Measurements from ENCODE around the gene UBE2I. TPM values are rescaled to one million over a fixed set of nuclear protein-coding genes. Genes with fewer than 3 reads are reported as not detected.
A peak's percentile ranks its signal among the peaks of the same experiment; 100 is the strongest.
"Not testable (repeated sequence)": the region's sequence is repeated elsewhere in the genome, so short reads cannot be mapped to it uniquely, and the experiment has no call there.

UBE2I gene
- total and polyA plus RNA-seq, 2 donors (not counting 1 experiment from before 2014, with no cell fraction given) = 42.1 to 142 TPM

DNA sequence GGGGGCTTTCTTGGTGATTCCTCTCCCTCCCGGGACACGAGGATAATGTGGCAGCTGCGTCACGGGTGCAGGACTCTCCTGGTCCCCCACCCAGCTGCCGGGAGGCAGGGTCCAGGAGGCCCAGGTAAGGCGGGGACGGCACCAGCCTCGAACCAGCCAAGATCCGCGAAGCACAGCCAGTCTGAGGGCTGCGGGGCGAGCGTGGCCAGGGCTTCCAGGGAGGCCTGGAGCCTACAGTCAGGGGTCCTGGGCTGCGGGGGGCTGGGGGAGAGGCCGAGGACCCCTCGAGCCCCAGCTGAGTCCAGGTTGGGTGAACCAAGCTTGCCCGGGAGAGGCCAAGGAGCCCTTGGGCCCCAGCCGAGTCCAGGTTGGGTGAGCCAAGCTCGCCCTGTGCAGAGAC, 43.6 kb upstream of the UBE2I start:
- no peaks in the 10 kb centered on the region for H3K9me3 ChIP-seq (ENCODE audit: control insufficient read depth, insufficient read depth, low read depth, low read length)
- H3K27ac ChIP-seq (ENCODE audit: insufficient read depth, low read length) = no peak overlapping the region
- H3K4me1 ChIP-seq (ENCODE audit: control insufficient read depth, extremely low read depth, insufficient read depth, low read length) = no peaks in the 10 kb centered on the region
- DNase-seq (ENCODE audit: low read depth in 2 of 2) = no peak
- H3K4me3 ChIP-seq (replicated peaks in 1 of 4; ENCODE audit: control extremely low read depth in 1 of 4, insufficient read depth in 1 of 4, low read depth in 3 of 4, low read length in 4 of 4) = no peak overlapping the region
- no peak overlapping the region for H3K9ac ChIP-seq (ENCODE audit: insufficient read depth, low read length)
- TF ChIP-seq EZH2 (IDR thresholded peaks at IDR 0.05; ENCODE audit: low read length, missing control alignments) = no peak
- TF ChIP-seq, protein P1, sequence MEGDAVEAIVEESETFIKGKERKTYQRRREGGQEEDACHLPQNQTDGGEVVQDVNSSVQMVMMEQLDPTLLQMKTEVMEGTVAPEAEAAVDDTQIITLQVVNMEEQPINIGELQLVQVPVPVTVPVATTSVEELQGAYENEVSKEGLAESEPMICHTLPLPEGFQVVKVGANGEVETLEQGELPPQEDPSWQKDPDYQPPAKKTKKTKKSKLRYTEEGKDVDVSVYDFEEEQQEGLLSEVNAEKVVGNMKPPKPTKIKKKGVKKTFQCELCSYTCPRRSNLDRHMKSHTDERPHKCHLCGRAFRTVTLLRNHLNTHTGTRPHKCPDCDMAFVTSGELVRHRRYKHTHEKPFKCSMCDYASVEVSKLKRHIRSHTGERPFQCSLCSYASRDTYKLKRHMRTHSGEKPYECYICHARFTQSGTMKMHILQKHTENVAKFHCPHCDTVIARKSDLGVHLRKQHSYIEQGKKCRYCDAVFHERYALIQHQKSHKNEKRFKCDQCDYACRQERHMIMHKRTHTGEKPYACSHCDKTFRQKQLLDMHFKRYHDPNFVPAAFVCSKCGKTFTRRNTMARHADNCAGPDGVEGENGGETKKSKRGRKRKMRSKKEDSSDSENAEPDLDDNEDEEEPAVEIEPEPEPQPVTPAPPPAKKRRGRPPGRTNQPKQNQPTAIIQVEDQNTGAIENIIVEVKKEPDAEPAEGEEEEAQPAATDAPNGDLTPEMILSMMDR (conservative IDR thresholded peaks at IDR 0.05 in 1 of 2, IDR thresholded peaks at IDR 0.05 in 1 of 2; ENCODE audit: low read depth in 1 of 2, low read length in 2 of 2) = no peak
- H3K79me2 ChIP-seq (ENCODE audit: control insufficient read depth, insufficient read depth, low read length) = no peaks in the 10 kb centered on the region
- no peaks in the 10 kb centered on the region for H3K36me3 ChIP-seq (ENCODE audit: control insufficient read depth, insufficient read depth, low read length)
- no peak overlapping the region for H2AFZ ChIP-seq (ENCODE audit: low read length)
- no peak overlapping the region for H3K4me2 ChIP-seq (ENCODE audit: extremely low read depth, insufficient read depth, low read length)
- H4K20me1 ChIP-seq (ENCODE audit: control insufficient read depth, extremely low read depth, insufficient read depth, low read length) = no peaks in the 10 kb centered on the region
- peaks cover 7% of the 10 kb centered on the region for H3K27me3 ChIP-seq (ENCODE audit: control insufficient read depth, insufficient read depth, low read length)

DNA sequence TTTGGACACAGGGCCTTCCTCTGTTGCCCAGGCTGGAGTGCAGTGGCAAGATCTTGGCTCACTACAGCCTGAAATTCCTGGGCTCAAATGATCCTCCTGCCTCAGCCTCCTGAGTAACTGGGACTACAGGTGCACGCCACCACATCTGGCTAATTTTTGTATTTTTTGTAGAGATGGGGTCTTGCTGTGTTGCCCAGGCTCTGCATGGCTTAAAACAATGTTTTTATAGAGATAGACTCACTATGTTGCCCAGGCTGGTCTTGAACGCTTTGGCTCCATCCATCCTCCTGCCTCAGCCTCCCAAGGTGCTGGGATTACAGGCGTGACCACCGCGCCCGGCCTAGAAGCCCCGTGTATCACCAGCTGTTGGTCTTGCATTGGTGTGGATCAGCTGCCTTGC, 40.0 kb upstream of the UBE2I start:
- H3K4me3 ChIP-seq (replicated peaks in 1 of 4; ENCODE audit: control extremely low read depth in 1 of 4, insufficient read depth in 1 of 4, low read depth in 3 of 4, low read length in 4 of 4); H3K79me2 ChIP-seq (ENCODE audit: control insufficient read depth, insufficient read depth, low read length); H3K27me3 ChIP-seq (ENCODE audit: control insufficient read depth, insufficient read depth, low read length); H3K27ac ChIP-seq (ENCODE audit: insufficient read depth, low read length); H3K9me3 ChIP-seq (ENCODE audit: control insufficient read depth, insufficient read depth, low read depth, low read length); H2AFZ ChIP-seq (ENCODE audit: low read length); DNase-seq (ENCODE audit: low read depth in 2 of 2); H3K4me1 ChIP-seq (ENCODE audit: control insufficient read depth, extremely low read depth, insufficient read depth, low read length); H3K9ac ChIP-seq (ENCODE audit: insufficient read depth, low read length); H3K36me3 ChIP-seq (ENCODE audit: control insufficient read depth, insufficient read depth, low read length); H3K4me2 ChIP-seq (ENCODE audit: extremely low read depth, insufficient read depth, low read length); H4K20me1 ChIP-seq (ENCODE audit: control insufficient read depth, extremely low read depth, insufficient read depth, low read length): not testable (repeated sequence)

DNA sequence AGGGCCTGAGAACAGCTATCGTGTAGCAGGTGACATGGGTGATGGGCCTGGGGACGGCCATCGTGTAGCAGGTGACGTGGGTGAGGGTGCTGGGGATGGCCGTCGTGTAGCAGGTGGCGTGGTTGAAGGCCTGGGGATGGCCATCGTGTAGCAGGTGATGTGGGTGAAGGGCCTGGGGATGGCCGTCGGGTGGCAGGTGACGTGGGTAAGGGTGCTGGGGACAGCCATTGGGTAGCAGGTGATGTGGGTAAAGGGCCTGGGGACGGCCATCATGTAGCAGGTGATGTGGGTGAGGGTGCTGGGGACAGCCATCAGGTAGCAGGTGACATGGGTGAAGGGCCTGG, 38.1 kb upstream of the UBE2I start:
- Histone ChIP-seq H4K20me1 (ENCODE audit: control insufficient read depth, extremely low read depth, insufficient read depth, low read length) (no peaks in the 10 kb centered on the region), H3K27me3 (ENCODE audit: control insufficient read depth, insufficient read depth, low read length) (no peaks in the 10 kb centered on the region), H3K27ac (ENCODE audit: insufficient read depth, low read length) (no peak overlapping the region), H3K79me2 (ENCODE audit: control insufficient read depth, insufficient read depth, low read length) (no peaks in the 10 kb centered on the region), H2AFZ (ENCODE audit: low read length) (no peak overlapping the region), H3K4me3 (replicated peaks in 1 of 4; ENCODE audit: control extremely low read depth in 1 of 4, insufficient read depth in 1 of 4, low read depth in 3 of 4, low read length in 4 of 4) (no peak overlapping the region), H3K9ac (ENCODE audit: insufficient read depth, low read length) (no peak overlapping the region), H3K36me3 (ENCODE audit: control insufficient read depth, insufficient read depth, low read length) (no peaks in the 10 kb centered on the region), H3K9me3 (ENCODE audit: control insufficient read depth, insufficient read depth, low read depth, low read length) (no peaks in the 10 kb centered on the region), H3K4me1 (ENCODE audit: control insufficient read depth, extremely low read depth, insufficient read depth, low read length) (no peaks in the 10 kb centered on the region), H3K4me2 (ENCODE audit: extremely low read depth, insufficient read depth, low read length) (no peak overlapping the region)
- TF ChIP-seq, protein P1 (conservative IDR thresholded peaks at IDR 0.05 in 1 of 2, IDR thresholded peaks at IDR 0.05 in 1 of 2; ENCODE audit: low read depth in 1 of 2, low read length in 2 of 2) = no peak
- TF ChIP-seq EZH2 (IDR thresholded peaks at IDR 0.05; ENCODE audit: low read length, missing control alignments) = no peak
- no peak for DNase-seq (ENCODE audit: low read depth in 2 of 2)

DNA sequence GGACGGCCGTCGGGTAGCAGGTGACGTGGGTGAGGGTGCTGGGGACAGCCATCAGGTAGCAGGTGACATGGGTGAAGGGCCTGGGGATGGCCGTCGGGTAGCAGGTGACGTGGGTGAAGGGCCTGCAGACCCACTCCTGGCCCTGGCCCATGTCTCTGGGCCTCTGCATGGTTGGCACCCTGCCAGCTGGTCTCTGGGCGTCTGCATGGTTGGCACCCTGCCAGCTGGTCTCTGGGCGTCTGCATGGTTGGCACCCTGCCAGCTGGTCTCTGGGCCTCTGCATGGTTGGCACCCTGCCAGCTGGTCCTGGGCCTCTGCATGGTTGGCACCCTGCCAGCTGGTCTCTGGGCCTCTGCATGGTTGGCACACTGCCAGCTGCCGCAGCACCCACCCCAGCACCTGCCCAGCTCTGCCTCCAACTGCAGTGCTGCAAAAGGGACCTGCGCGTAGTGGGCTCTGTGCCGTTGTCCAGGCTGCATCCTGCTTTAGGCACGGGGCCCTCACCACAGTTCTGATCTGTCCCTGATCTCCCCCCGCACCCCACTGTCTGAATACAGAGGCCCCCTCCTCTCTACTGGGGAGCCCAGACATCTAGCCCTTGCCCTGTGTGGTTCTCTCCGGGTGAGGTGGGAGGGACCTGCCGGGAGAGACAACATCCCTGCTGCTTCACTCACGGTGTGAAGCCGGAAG, 37.6 kb upstream of the UBE2I start:
- not testable (repeated sequence) for H3K79me2 ChIP-seq (ENCODE audit: control insufficient read depth, insufficient read depth, low read length); H3K4me3 ChIP-seq (replicated peaks in 1 of 4; ENCODE audit: control extremely low read depth in 1 of 4, insufficient read depth in 1 of 4, low read depth in 3 of 4, low read length in 4 of 4); H2AFZ ChIP-seq (ENCODE audit: low read length); H3K9ac ChIP-seq (ENCODE audit: insufficient read depth, low read length); H3K27ac ChIP-seq (ENCODE audit: insufficient read depth, low read length); H3K9me3 ChIP-seq (ENCODE audit: control insufficient read depth, insufficient read depth, low read depth, low read length); H3K27me3 ChIP-seq (ENCODE audit: control insufficient read depth, insufficient read depth, low read length); H4K20me1 ChIP-seq (ENCODE audit: control insufficient read depth, extremely low read depth, insufficient read depth, low read length); H3K4me1 ChIP-seq (ENCODE audit: control insufficient read depth, extremely low read depth, insufficient read depth, low read length); H3K4me2 ChIP-seq (ENCODE audit: extremely low read depth, insufficient read depth, low read length); H3K36me3 ChIP-seq (ENCODE audit: control insufficient read depth, insufficient read depth, low read length)
- DNase-seq (ENCODE audit: low read depth in 2 of 2) = peak in 1 of 2 donors; percentile 7

Data from fibroblast of lung (primary cell).